NCI-H2227 (cell line): ENCODE data around the gene PDE6A.

Source experiments
- DNase-seq: peaks from one replicate; lab custom pipeline; 2025; ENCODE audit not compliant: unreplicated experiment; lab: John Stamatoyannopoulos, UW

Gene PDE6A

DNA sequence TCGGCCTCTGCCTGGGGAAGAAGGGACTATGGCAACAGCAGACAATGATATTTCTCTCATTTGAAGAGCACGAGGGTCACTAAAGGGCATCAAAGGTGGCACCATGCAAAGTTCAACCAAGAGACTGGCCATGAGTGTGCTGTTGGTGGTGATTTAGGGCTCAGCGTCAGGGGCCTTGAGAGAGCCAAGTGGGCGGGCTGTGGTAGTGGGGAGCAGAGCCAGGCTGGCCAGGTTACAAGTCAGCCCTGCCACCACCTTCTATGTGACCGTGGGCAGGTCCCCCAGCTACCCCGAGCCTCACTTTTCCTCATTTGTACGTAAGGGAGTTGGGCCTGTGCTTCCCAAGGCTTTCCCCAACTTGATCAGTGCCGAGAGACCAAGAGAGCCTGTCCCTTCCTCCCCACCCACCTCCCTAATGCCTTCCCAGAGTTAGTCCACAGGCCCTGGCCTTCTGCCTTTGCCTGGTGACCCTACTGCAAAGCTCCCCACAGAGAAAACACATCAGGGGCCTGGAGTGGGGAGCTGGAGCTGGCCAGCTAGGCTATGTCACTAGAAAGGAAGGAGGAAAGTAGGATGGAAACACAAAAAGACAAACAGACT is 104.3 kb downstream of the PDE6A start:
- no peak for DNase-seq

DNA sequence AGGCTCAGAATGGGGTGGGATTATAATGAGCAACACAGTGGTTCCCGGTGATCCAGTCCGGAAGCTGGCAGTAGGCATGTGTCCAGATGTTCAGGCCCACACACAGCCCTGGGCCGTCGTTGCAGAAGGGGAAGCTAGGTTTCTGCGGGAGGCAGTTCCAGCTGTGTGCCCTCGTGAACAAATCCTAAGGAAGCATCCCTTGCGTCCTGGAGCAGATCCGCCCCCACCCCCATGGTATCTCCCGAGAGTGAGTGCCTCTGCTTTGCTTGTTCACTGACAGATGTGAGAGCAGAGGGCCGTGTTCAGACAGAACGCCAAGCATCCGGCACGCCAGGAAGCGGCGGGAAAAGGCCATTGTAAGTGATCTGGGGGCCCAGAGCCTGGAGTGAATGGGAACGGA is 104.8 kb downstream of the PDE6A start:
- no peak for DNase-seq

DNA sequence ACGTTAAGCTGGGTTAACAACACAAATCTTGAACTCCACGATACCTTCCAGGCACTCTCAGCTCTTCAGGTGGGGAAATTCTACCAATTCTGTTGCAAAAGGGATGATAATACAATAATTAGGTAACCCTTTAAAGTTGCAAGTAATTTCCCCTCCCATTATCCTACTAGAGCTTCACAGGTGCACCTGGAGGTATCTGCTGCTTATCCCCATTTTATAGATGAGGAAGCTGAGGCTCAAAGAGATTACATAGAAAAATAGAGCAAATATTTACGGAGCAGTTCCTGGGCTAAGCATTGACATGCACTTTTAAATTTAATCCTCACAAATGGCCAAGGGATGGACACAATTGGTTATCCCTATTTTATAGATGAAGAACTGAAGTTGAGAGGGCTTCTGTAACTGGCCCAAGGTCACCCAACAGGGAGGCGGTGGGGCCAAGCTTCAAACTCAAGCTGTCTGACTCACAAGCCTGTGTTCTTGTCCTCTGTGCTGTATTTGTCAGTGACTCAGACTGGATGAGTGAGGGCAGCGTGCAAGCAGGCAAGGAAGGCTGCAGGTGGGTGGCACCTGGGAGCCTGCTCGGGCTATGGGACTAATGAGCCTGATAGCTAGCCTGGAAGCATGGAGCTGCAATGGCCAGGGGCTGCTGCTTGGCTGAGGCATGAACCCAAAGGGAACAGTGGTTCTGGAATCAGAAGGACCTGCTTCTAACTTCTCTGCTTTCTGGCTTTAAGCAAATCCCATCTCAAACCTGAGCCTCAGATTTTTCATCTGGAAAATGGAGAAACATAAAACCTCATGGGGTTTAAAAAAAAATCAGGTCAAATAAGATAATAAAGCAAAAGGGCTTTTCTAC is 105.5 kb downstream of the PDE6A start:
- no peak for DNase-seq

DNA sequence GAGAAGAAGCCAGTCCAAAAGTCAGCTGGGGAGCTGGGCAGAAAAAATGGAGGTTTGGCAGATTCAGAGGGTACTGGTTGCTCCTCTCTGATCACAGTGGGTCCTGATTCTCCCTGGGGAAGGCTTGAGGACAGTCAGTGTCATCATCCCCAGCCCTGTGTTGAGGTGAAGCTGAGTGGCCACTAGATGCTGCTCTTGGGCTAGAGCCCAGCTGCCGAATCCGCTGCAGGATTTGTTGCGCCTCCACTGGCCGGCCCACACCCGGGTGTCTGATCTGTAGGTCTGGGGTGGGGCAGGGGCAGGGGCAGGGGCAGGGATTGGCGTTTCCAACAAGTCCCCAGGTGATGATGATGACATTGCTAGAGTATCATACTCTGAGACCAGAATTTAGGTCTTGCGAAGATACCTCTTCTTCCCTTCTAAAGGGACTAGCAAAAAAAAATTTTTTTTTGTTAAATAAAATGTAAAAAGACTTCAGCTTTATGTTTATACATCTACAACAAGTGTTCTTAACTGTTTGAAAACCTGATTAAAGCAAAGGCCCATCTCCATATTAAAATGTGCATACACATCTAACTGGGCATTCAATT is 106.8 kb downstream of the PDE6A start:
- DNase-seq: peak; percentile 34

DNA sequence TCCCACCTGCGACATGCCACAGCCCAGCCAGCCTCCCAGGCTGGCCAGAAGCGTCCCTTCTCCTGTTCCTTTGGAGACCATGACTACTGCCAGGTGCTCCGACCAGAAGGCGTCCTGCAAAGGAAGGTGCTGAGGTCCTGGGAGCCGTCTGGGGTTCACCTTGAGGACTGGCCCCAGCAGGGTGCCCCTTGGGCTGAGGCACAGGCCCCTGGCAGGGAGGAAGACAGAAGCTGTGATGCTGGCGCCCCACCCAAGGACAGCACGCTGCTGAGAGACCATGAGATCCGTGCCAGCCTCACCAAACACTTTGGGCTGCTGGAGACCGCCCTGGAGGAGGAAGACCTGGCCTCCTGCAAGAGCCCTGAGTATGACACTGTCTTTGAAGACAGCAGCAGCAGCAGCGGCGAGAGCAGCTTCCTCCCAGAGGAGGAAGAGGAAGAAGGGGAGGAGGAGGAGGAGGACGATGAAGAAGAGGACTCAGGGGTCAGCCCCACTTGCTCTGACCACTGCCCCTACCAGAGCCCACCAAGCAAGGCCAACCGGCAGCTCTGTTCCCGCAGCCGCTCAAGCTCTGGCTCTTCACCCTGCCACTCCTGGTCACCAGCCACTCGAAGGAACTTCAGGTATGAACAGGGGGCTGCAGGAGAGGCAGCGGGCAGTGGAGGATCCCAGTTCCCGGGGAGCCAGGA is 108.0 kb downstream of the PDE6A start:
- no peak for DNase-seq

DNA sequence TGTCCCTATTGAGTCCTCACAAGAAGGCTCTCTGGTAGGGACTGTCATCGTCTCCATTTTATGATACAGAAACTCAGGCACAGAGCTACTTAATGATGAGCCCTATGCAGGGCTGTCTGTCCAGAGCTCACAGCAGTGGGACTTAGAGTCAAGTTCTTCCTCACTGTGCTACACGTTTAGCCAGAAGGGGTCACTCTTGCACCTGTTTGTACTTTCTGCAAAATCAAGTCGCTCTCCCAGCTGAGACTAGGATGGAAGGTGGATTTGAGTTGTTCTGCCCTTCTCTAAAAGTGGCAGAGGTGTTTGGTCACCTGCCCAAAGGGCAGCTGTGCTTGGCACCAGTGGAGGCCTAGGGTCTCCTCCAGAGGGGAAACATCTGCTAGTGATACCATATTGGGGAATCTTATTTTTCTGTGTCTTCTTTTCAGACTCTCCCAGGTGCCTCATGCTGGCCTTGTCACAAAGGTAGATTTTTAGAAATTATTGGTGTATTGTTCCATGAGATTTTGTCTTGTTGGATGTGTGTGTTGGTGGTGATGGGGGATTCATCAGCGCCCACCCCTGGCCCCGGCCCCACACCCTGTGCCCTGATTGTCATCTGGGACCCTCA is 110.2 kb downstream of the PDE6A start:
- DNase-seq: peak; percentile 74

DNA sequence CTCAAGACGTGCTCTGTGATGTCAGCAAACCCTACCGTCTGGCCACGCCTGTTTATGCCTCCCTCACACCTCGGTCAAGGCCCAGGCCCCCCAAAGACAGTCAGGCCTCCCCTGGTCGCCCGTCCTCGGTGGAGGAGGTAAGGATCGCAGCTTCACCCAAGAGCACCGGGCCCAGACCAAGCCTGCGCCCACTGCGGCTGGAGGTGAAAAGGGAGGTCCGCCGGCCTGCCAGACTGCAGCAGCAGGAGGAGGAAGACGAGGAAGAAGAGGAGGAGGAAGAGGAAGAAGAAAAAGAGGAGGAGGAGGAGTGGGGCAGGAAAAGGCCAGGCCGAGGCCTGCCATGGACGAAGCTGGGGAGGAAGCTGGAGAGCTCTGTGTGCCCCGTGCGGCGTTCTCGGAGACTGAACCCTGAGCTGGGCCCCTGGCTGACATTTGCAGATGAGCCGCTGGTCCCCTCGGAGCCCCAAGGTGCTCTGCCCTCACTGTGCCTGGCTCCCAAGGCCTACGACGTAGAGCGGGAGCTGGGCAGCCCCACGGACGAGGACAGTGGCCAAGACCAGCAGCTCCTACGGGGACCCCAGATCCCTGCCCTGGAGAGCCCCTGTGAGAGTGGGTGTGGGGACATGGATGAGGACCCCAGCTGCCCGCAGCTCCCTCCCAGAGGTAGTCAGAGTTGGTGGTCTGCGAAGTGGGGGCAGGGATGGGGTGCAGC is 111.3 kb downstream of the PDE6A start:
- no peak for DNase-seq

DNA sequence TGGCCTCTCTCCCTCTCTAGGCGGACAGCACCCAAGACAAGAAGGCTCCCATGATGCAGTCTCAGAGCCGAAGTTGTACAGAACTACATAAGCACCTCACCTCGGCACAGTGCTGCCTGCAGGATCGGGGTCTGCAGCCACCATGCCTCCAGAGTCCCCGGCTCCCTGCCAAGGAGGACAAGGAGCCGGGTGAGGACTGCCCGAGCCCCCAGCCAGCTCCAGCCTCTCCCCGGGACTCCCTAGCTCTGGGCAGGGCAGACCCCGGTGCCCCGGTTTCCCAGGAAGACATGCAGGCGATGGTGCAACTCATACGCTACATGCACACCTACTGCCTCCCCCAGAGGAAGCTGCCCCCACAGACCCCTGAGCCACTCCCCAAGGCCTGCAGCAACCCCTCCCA is 112.0 kb downstream of the PDE6A start:
- DNase-seq: no peak

DNA sequence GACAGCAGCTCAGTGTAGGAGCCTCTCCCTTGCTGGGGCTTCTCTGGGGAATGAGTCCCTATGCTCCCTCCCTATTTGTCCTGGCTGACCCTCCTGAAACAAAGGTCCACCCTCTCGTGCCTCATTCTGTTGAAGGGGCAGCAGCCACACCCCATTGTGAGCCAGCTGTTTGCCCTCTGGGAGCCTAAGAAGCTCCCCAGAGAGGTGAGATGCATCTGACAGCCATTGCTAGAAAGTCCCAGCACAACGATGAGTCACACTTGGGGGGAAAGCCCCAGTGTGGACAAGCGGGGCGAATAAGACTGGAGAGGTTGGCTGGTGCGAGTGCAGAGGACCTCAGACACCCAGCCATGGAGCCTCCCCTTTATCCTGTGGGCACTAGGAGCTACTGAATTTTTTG is 113.1 kb downstream of the PDE6A start:
- no peak for DNase-seq

DNA sequence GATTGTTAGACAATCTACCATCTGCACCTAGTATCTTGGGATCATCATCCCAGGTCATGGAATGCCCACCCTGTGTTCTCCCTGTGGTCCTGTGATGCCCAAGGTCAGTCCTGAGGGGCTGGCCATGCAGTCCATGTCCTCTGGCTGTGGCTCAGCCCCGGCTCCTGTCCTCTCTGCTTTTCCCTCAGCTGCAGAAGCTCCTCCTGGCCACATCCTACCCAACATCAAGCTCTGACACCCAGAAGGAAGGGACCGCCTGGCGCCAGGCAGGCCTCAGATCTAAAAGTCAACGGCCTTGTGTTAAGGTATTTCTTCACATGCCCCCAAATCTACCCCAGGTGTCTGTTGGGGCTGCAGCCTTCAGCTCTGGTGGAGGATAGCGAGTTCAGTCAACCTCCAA is 114.0 kb downstream of the PDE6A start:
- no peak for DNase-seq

DNA sequence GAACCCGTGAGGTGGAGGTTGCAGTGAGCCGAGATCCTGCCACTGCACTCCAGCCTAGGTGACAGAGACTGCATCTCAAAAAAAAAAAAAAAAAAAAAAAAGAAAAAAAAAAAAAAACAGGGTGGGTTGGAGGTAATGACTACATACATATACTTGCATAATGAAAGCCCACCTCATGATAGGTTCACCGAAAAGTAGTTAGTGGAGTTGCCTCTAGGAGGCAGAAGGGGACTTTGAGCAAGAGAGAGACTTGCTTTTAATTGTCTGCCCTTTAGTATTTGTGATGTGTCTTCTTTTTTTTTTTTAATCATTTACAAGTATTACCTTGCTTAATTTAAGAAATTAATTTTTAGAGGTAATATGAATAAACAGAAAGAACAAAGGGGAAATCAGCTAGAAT is 114.6 kb downstream of the PDE6A start:
- DNase-seq: no peak

DNA sequence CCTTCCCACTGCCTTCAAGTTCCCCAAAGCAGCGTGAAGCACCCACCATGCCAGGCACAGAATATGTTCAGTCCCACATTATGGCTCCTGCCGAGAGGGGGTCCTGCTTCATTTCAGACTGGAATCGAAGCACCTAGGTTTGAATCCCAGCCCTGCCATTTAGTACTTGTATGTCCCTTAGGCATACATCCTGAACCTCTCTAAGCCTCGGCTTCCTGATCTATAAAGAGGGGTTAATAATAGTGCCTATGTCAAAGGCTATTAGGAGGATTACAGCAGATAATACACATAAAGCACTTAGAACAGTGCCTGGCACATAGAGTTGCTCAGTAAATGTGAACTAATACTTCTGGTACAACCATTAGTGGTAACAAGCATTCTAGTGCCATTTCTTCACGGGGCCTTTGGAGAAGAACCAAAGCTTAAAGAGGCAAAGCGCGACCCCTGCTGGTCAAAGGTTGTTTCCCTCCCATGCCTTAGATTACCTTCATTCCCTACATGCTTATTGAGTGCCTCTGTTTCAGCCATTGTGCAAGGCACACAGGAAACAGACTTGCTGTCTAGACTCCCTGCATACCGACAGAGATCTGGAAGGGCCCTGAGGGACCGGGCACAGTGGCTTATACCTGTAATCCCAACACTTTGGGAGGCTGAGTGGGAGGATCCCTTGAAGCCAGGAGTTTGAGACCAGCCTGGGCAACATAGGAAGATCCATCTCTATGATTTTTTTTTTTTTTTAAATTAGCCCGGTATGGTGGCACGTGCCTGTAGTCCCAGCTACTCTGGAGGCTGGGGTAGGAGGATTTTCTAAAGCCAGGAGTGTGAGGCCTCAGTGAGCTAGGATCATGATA is 116.2 kb downstream of the PDE6A start:
- peak; percentile 87 for DNase-seq

DNA sequence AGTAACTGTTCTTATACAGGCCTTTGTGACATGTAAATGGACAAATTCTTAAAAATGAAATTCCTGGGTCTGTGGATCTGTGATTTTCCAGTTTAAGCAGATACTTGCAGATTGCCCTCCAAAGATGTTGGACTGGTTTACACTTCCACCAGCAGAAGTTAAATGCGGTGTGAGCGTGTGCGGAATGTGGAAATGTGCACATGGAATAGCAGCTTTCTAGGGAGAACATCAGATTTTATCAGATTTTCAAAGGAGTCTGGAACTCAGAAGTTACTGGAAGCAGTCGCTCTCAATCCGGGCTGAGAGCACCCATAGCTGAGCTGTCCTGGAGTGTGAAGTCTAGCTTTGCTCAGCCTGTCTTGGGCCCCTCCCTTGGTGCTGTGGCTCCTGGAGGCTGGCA is 117.0 kb downstream of the PDE6A start:
- no peak for DNase-seq

DNA sequence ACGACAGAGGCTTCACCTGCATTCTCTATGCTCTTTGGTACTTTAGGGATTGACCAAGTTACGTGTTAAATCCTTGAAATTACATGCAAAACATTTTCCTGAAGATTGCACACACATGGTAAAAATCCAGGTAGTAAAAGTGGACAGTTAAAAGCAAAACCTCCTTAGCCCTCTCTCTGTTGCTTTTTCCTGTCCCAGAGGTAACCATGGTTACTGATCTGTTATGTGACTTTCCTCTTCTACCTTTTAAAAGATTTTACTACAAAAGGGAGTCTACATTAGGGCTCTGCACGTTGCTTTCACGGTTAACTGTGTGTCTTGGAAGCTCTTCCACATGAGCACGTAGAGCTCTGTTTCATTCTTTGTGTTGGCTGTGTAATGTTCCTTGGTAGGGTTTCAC is 117.5 kb downstream of the PDE6A start:
- no peak for DNase-seq

DNA sequence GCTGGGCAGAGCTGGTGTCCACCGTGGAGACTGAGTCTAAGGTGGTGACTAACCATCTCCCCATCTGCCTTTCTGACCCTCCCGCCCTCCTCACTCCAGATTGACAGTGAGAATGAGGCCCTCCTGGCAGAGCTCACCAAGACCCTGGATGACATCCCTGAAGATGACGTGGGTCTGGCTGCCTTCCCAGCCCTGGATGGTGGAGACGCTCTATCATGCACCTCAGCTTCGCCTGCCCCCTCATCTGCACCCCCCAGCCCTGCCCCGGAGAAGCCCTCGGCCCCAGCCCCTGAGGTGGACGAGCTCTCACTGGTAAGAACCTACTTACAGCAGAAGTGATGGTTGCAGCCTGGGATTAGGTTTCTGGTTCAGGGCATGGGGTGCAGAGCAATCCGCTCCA is 118.0 kb downstream of the PDE6A start:
- no peak for DNase-seq

DNA sequence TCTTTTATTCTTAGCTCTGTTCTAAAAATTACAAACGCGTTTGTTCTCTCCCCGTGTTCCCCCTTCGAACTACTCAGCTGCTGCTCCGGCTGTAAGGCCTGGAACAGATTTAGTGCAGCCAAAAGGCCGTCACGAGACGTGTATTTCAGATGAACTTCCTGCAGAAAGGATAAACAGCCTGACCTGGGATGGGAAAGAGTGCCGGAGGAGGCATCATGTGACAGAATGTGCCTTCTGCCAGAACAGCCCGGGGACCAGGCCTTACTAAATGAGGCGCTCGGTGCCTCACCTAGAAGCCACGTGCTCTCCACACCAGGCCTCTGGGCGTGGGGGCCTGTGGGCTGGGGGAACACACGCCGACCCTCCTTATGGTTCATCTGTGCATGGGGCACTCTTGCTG is 119.7 kb downstream of the PDE6A start:
- DNase-seq: no peak

DNA sequence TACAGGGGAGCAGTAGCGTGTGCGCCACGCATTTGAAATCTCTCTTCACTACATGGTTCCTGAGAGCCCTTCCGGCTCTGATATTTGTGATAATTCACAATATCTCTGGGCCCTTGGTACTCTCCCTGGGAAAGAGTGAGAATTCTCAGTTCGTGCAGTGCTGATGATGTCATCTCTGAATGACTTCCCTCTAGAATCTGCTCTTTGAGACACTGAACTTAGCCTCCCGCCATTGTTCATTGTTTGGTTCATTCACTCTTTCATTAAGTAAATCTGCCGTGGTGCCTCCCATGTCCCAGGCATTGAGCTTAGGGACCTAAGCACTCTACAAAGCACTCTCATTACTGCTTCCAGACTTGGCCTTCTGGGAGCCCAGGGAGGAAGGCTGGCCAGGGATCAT is 120.5 kb downstream of the PDE6A start:
- DNase-seq: no peak

DNA sequence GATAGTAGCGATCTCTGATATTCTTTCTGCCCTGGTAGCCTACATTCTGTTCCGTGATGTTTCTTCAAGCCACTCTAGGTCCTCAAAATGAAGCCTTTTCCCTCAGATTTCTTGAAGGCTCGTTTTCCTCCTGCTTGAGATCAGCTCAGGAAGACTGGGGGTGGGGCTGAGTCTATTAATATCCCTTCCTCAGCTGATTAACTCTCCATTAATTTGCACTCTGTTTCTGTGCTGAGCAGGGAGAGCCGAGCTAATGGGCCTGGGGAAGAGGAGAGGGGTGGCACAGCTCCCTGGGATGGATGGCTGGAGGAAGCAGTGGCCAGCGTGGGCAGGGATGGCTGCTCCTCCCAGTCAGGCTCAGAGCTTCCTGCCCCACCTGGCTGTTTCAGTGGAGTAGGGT is 121.2 kb downstream of the PDE6A start:
- no peak for DNase-seq

DNA sequence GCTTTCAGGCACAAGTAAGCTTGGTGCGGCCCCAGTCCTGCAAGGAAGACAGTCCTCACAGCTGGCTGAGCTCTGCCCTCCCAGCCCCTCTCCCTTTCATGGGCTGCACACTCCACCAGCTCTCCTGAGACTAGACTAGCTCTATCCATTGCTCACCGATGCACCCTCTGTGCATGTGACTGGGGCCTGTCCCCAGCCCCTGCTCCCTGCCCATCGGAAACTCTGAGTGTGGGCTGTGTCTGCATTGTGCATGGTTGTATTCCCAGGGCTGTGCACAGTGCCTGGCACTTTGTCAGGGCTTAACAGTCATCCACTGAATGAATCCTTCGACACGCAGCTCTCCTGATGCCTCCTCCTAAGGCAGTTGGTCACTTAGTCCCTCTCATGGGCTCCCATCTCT is 122.3 kb downstream of the PDE6A start:
- no peak for DNase-seq
